SHP77 treated with DMSO at 0.1 percent for 48 hours (cell line): ENCODE data around the gene LHFPL3.
"Not testable (repeated sequence)": the region's sequence is repeated elsewhere in the genome, so short reads cannot be mapped to it uniquely, and the experiment has no call there.

Experiments used
- DNase-seq: peaks from one replicate; lab custom pipeline; 2025; lab: John Stamatoyannopoulos, UW

The LHFPL3 gene

GRCh38 chr7:104328296-104328969, at the start of gene LHFPL3:
TSS of gene LHFPL3 (plus strand) at chr7:104328603.
- no peak for DNase-seq

- not testable (repeated sequence) for DNase-seq
Observed at GRCh38 chr7:104281685-104282084, 46.7 kb upstream of the LHFPL3 start.

DNA sequence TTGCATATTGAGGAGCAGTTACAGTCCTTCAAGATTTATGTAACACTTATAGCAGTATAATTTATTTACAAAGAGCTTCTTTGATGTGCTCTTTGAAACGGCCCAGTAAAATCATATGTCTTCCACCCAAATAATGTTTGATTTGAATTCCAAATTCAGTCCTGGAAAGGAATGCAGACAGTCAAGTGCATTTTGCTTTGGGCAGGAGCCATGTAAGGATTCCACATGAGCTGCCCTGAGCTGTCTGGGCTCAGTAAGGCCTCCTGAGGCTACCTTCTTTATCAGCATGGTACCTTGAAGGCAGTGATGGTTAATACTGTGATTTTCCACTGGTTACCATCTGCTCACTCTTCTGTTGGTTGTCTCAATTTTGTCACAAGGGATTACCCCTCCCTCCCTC, 41.6 kb upstream of the LHFPL3 start:
- no peak for DNase-seq

GRCh38 chr7:104288137-104288536, 40.3 kb upstream of the LHFPL3 start:
- DNase-seq = no peak

DNA sequence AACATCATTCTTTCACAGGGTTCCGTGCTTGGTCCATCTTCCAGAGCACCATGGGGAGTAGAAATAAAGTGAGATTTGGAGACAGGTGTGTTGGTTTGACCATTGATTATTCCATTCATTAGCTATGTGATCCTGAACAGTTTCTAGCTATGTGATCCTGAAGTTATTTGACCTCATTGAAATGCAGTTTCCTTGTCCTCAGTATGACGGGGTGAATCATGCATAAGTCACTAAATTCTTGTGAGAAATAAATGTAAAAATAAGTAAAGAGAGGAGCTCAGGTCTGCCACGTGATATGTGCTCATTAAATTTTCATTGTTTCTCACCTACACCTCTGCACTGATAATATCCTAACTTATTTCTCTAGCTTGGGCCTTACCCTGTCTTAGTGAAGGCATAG, 34.1 kb upstream of the LHFPL3 start:
- DNase-seq = no peak

DNA sequence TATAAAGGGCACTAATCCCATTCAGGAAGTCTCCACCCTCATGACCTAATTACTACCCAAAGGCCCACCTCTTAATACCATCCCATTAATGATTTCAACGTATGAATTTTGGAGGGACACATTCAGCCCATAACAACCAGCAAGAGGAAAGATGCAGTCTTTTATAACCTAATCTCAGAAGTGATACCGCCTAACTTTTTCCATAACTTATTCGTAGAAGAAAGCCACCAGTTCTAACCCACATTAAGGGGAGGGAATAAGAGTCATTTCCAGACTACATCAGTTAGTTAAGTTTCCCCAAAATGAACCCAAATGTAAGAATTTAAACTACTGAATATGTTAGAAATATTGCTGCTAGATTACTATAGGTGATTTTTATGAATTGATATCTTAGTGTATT, 32.1 kb upstream of the LHFPL3 start:
- no peak for DNase-seq

DNA sequence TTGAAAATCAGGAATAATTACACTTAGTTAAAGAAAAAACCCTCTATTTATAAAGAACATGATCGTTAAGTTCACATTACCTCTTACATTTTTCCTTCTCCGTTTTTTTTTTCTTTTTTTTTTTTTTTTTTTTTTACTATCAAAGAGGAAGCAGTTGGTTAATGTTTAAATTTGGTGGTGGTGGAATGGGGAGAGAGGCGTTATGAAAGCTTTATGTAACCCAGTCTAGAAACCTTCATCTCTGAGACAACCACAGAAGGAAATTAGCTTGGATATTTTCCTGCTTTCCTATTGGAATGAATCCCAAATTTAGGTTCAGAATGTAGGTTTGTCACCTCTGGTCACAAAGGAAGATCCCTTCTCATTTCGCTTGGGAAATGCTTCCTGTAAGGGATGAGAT, 31.5 kb upstream of the LHFPL3 start:
- DNase-seq = no peak

GRCh38 chr7:104299323-104299722, 29.1 kb upstream of the LHFPL3 start:
- no peak for DNase-seq

GRCh38 chr7:104299777-104300176, 28.6 kb upstream of the LHFPL3 start:
- DNase-seq = no peak

DNA sequence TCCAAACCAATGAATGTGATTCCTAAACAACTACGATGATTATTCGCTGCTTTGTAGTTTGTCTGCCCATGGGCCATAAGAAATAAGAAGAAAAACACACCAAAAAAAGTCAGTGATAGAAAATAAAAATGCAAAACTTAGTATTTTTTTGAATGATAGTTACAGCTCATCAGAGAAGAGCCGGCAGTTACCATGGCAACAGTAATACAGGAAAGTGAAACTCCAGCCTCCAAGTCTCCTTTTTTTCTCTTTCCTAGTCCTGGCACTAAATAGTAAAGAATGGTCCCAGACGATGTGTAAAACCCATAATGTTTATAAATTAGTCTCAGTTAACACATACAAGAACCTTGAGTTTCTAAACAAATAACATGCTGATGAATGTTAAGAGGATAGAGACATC, 21.6 kb upstream of the LHFPL3 start:
- no peak for DNase-seq

GRCh38 chr7:104317948-104318629, 10.3 kb upstream of the LHFPL3 start:
- no peak for DNase-seq

DNA sequence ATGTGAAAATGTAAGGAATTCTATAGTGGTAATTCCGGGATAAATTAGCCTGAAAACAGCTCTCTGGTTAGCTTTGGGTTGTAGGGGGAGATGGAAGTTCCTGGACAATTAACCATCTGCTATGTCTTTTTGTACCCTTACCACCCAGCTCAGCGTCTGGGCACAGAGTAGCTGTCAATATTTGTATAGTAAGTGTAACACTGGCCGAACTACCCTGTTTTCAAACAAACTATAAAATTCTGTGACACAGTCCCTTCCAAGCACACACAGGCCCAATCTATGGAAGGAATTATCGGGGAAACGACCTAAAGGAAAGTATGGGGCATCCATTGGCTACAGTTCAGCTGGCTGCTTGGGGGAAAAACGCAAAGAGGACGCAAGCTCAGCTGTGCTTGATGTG, 869 bp upstream of the LHFPL3 start:
- no peak for DNase-seq

DNA sequence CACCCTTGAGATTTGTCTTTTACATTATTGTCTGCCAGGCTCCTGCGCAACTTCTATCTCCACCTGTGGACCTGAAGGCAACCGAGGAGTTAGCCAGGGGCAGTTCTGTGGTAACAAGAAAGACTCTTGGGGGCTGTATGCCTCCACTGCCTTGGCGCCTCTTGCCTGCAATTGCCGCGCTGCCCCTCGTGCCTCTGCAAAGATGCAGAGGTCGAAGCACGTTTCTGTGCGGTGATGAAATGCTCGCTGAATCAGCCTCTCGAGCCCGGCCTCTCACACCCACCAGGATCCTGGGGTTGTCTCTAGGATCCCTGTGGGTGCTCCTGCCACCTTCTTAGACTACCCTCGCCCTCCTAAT, 486 bp upstream of the LHFPL3 start:
- DNase-seq = no peak

- no peak for DNase-seq
Observed at GRCh38 chr7:104328970-104329825, 795 bp downstream of the LHFPL3 start.

DNA sequence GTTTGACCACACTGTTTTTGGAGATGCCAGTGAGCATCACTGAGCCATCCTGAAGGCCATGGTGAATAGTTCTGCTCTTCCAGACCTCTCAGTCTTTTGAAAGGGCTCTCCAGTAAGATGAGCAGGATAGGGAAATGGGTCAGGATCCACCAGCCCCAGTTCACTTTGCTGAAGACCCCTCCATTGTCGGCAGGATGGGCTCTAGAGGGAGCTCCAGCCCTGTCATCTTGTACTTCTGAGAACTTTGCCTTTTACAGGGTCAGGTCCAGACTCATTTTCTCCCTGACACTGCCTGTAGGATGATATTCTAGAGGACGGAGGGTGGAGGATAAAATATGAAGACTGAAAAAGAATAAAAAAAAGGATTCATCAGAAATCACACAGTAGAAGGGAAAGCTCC, 13.1 kb downstream of the LHFPL3 start:
- peak; percentile 4 for DNase-seq

DNA sequence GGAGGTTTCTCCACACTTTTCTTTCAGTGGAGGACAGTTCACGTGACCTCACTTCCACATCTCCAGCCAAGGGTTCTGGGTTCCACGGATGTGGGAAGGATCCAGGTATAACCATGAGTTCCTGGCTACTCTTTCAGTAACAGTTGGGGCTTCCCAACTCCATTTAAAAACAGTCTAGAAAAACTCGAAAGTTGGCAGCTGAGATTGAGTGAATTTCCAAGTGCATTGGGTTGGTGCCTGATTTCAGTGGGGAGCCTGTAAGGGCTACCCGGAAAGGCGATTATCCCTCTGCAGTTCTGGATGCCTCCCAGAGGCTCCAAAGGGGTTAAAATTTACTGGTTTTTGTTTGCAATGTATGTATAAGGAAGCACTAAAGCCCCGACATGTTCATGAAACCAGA, 24.3 kb downstream of the LHFPL3 start:
- DNase-seq = no peak

DNA sequence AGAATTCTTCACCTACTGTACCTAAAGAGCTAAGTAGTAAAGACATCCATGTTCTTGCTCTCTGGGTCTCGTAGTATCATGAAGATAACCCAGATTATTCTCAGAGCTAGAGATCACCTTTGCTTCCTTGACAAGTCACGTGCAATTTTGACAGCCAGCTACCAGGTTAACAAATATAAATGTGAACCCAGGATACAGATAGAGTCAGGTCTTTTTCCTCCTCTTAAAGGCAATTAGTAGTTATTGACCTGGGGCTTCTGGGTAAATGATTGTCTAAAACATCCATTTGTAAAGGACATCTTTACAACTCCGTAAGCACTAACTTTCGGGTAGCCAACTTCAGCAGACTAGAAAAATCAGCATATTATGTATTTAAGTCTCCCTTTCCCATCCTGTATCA, 28.8 kb downstream of the LHFPL3 start:
- no peak for DNase-seq

DNA sequence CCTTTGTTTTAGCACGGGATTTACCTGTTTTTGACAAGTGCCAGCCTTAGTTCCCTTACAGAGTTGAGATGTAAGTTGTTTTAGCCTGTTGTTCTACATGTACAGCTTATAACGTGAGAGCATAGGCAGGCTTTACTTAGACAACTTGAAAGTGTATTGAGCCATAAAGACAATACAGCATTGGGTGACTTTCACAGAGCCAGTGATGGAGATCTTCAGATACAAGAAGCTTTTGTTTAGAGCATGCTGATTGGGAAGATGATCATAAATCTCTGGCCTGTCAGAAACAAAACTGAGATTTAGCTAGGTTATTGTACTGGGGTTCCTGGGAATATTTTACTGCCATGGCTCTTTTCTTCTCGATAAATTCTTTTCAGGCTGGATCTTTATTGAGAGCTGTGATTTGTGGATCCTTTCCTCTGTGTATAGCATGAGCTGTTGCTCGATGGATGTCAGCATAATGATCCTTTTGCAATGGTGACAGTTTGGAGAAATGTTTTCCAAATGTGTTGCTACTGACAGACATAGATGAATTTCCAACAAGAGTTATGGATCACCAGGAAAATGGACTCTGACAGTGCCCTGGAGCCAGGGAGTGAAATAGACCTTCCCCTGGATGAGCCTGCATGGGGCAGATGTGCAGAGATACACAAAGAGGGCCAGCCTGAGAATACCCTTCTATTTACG, 30.2 kb downstream of the LHFPL3 start:
- no peak for DNase-seq

DNA sequence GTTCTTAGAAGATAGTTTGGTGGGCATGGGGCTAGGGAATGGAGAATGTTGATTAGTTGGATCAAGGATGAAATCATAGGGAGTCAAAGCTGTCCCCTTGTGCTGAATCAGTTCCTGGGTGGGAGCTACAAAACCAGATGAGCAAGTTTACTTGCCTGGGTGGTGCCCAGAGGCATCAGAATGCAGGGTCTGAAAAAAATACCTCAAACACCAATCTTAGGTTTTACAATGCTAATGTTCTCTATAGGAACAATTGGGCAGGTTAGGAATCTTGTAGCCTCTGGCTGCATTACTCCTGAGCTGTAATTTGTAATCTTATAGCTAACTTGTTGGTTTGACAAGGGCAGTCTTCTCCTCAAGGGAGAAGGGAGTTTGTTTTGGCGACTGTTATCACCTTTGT, 34.4 kb downstream of the LHFPL3 start:
- no peak for DNase-seq

DNA sequence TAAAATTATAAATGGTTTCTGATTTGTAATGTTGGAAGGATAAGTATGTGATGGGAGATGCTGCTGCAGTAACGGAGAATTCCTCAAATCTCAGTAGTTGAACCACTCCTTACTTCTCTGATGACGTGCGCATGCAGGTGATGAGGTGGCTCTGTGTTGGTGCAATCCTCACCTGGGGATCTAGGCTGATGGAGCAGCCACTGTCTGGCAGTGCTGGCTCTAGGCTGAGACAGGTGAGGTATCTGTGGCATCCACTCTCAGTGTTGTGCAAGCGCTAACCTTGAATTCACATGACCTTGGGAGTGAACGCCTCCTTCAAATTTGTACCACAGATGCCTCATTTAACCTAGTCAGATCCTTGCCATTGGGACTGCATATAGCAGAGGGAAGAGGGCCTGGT, 35.0 kb downstream of the LHFPL3 start:
- DNase-seq = no peak

- DNase-seq = no peak
Observed at GRCh38 chr7:104366390-104366789, 38.0 kb downstream of the LHFPL3 start.

- DNase-seq = no peak
Observed at GRCh38 chr7:104367926-104368325, 39.5 kb downstream of the LHFPL3 start.
